WI38 (cell line): ENCODE results near the gene FAM174C.

Source experiments
- H3K4me3 ChIP-seq: 2 replicates; pipeline ENCODE4 v1.5.1; 2011; ENCODE audit warnings: low read depth, mild to moderate bottlenecking, control low read depth, low read length
- TF ChIP-seq, protein P1 (sequence below): IDR thresholded peaks from 2 replicates; pipeline ENCODE4 v1.5.1; 2012; ENCODE audit warnings: low read depth, mild to moderate bottlenecking, control low read depth, low read length

Gene FAM174C

GRCh38 chr19:1263188-1263587 lies 12.1 kb upstream of the FAM174C start:
- TF ChIP-seq, protein P1, sequence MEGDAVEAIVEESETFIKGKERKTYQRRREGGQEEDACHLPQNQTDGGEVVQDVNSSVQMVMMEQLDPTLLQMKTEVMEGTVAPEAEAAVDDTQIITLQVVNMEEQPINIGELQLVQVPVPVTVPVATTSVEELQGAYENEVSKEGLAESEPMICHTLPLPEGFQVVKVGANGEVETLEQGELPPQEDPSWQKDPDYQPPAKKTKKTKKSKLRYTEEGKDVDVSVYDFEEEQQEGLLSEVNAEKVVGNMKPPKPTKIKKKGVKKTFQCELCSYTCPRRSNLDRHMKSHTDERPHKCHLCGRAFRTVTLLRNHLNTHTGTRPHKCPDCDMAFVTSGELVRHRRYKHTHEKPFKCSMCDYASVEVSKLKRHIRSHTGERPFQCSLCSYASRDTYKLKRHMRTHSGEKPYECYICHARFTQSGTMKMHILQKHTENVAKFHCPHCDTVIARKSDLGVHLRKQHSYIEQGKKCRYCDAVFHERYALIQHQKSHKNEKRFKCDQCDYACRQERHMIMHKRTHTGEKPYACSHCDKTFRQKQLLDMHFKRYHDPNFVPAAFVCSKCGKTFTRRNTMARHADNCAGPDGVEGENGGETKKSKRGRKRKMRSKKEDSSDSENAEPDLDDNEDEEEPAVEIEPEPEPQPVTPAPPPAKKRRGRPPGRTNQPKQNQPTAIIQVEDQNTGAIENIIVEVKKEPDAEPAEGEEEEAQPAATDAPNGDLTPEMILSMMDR: no peak
- H3K4me3 ChIP-seq: no peak overlapping the region

DNA sequence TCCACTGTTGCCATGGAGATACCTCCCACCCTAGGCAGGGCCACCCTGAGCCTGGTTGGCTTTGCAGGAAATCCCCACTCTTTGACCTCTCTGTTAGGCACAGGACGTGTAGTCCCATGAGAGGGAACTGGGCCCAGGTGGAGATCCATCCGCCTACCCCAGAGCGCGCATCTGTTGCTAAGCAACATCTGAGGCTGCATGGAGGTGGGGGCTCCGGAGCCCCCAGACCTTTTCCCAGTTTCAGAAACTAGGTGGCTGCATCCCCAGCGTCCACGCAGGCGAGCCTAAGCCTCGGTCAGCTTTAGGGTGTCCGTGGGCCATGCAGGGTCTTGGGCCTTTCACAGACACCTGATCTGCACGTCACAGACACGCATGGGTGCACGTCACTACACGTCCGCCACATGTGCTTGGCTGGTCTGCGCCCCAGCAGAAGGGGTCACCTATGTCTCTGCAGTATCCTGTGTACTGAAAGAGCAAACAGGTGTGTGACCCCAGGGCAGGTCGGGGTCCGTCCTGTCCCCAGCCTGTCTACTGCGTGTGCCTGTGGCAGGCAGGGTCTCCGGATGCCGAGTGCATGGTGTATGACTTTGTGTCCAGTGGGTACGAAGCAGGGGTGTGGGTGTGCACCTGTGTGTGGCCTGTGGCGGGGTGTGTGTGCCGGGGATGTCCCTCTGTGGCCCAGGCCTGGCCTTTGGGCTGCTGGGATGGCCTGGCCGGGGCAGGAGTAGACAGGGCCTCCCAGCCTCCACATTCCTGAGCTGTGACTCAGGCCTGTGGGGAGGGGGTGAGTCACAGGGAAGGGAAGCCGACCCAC lies 10.3 kb upstream of the FAM174C start:
- H3K4me3 ChIP-seq: no peak overlapping the region
- TF ChIP-seq, protein P1: no peak

- TF ChIP-seq, protein P1: no peak
- H3K4me3 ChIP-seq: peak overlapping the region; percentile 64
These were observed 9.7 kb upstream of the FAM174C start for GRCh38 chr19:1265615-1266128.

GRCh38 chr19:1266129-1266915 lies 9.0 kb upstream of the FAM174C start:
- TF ChIP-seq, protein P1: 0 out of 2 replicates have a peak, but pooled peaks have one; percentile 3
- peak overlapping the region; percentile 64 for H3K4me3 ChIP-seq

- peak overlapping the region; percentile 64 for H3K4me3 ChIP-seq
- TF ChIP-seq, protein P1: peak; percentile 78
These were observed 8.3 kb upstream of the FAM174C start for GRCh38 chr19:1266916-1267476.

DNA sequence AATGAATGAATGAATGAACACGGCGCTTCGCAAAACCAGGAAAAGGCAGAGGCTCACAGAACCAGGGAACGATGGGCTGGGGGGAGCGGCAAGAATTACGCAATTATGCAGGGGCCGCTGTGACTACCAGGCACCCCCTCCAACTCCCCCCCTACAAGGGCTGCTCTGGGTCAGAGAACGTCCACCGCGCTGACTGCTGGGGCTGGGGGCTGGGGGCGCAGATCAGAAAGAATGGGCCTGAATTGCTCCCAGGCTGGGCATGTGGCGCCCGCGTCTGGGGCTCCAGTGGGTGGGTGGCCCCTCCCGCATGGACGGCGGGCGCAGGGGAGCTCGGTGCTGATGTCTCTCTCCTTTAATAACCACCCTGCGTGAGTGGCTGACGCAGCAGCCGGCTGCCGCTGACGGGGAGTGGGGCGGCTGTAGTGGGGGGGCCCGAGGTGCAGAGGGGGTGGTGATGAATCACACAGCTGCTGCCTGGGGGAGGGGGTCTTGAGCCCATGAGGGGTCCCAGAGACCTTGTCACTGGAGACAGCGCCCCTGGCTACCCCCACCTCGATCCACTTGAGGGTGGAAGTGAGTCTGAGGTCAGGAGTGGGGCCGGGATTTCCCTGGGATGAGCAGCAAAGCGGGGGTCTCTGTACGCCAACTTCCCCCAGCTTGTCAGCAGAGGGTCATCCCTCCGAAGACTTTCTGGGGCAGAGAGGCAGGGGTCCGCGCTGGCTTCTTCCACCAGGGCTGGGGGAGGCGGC lies 7.7 kb upstream of the FAM174C start:
- TF ChIP-seq, protein P1: no peak
- H3K4me3 ChIP-seq: peak overlapping the region; percentile 64
